Spleen (tissue), 11 donors: ENCODE measurements around the gene PFKFB1. TPM values are rescaled to one million over a fixed set of nuclear protein-coding genes. Genes with fewer than 3 reads are reported as not detected.
"Not testable (repeated sequence)": the region's sequence is repeated elsewhere in the genome, so short reads cannot be mapped to it uniquely, and the experiment has no call there.

ENCODE experiments used
- DNase-seq: peaks from one replicate; pipeline ENCODE4 v3.0.0-alpha.2; 2020
- H3K27ac ChIP-seq, 8 donors: fragments of 200-600 bp; sonication (generic) in 7 of 8; 1 replicate in 4 of 8; 2 replicates in 4 of 8; pipeline versions ENCODE4 v1.5.0 to v1.8.0; 2016 to 2021; ENCODE audit warnings: inconsistent platforms in 4 of 8, mild to moderate bottlenecking in 4 of 8, moderate library complexity in 1 of 8
- H3K27me3 ChIP-seq, 7 donors: fragments of 200-600 bp; sonication (generic) in 6 of 7; replicated peaks in 1 of 7; 1 replicate in 4 of 7; 2 replicates in 3 of 7; pipeline versions ENCODE4 v1.5.0 to v1.8.0; 2016 to 2021; ENCODE audit warnings: inconsistent platforms in 3 of 7, mild to moderate bottlenecking in 1 of 7
- H3K36me3 ChIP-seq, 6 donors: fragments of 200-600 bp; sonication (generic) in 5 of 6; 1 replicate in 4 of 6; 2 replicates in 2 of 6; pipeline versions ENCODE4 v1.5.0 to v1.8.0; 2016 to 2021; ENCODE audit warnings: inconsistent platforms in 2 of 6
- H3K4me1 ChIP-seq, 6 donors: fragments of 200-600 bp; sonication (generic) in 5 of 6; 1 replicate in 3 of 6; 2 replicates in 3 of 6; pipeline versions ENCODE4 v1.5.0 to v1.8.0; 2016 to 2021; ENCODE audit warnings: inconsistent platforms in 3 of 6
- H3K4me3 ChIP-seq, 8 donors: fragments of 200-600 bp; sonication (generic) in 7 of 8; 1 replicate in 4 of 8; 2 replicates in 4 of 8; pipeline versions ENCODE4 v1.5.0 to v1.8.0; 2016 to 2021; ENCODE audit warnings: inconsistent platforms in 4 of 8, mild to moderate bottlenecking in 4 of 8, moderate library complexity in 2 of 8
- H3K9me3 ChIP-seq, 8 donors: fragments of 200-600 bp; sonication (generic) in 7 of 8; 1 replicate in 4 of 8; 2 replicates in 4 of 8; pipeline versions ENCODE4 v1.5.0 to v1.8.0; 2016 to 2021; ENCODE audit warnings: inconsistent platforms in 4 of 8
- POLR2A ChIP-seq, 3 donors: fragments of 450-650 bp; IDR thresholded peaks; one replicate each; pipeline ENCODE4 v1.5.1; 2017; ENCODE audit warnings: antibody characterized with exemption in 3 of 3, mild to moderate bottlenecking in 1 of 3
- POLR2AphosphoS5 ChIP-seq, 3 donors: sonication (generic); formaldehyde crosslinking; IDR thresholded peaks; one replicate each; pipeline ENCODE4 v1.5.1; 2017; ENCODE audit warnings: antibody characterized with exemption in 3 of 3
- WGBS, 5 donors: extraction: QIAGEN DNeasy Blood & Tissue Kit in 3 of 5; methylation state at CpG; one replicate each; pipeline versions ENCODE4 v1.1.5 to v1.1.7; 2013 to 2018; 5-methylcytosine and 5-hydroxymethylcytosine counted together
- intact Hi-C: fragments of 100-400 bp; cut with DNase I; formaldehyde crosslinking; loops from one replicate; pipeline ENCODE4 v1.15.0; 2023; ENCODE audit warnings: low total_unique reads
- polyA plus RNA-seq, 3 donors: library from polyadenylated mRNA; stranded (reverse); fragments of 200-250 nt; gene quantifications; one replicate each; pipeline ENCODE4 v1.2.1, GENCODE V29; 2013
- total RNA-seq, 7 donors: library from RNA; depleted of rRNA in 3 of 7; stranded (reverse); fragments of >200 nt in 3 of 7; fragmentation: NEBNext Ultra II Directional in 4 of 7; extraction: Animal tissue kit (Norgen Biotek cat#: 25700) in 4 of 7; gene quantifications; one replicate each; pipeline versions ENCODE4 v1.1.0 to v1.2.1, GENCODE V29; 2016 to 2021
- TF ChIP-seq, protein P1 (sequence below), 11 experiments: fragments of 200-600 bp in 7 of 11; fragments of 450-650 bp in 4 of 11; sonication (generic) in 4 of 11; IDR thresholded peaks in 8 of 11; conservative IDR thresholded peaks in 3 of 11; 1 replicate in 7 of 11; 2 replicates in 4 of 11; pipeline versions ENCODE4 v1.4.0 to v1.8.0; 2016 to 2021; ENCODE audit warnings: antibody characterized with exemption in 11 of 11, inconsistent platforms in 4 of 11, mild to moderate bottlenecking in 1 of 11
- donor health status: healthy with polysubstance abuse.
- donor health status: DM: no; HTN: no; CAD: no; lungs with moderate emphysema.
- donor health status: DM: no; HTN: no; CAD: no.
- donor health status: Bipolar disorder and iron deficiency.
- donor health status: healthy.
- donor health status: DM: no; HTN: no; CAD: no.
- donor health status: DM: yes; HTN: yes; CAD: no.

Gene PFKFB1
- total and polyA plus RNA-seq, 10 donors = 0.28 to 0.61 (median 0.38) TPM; not detected in 4

DNA sequence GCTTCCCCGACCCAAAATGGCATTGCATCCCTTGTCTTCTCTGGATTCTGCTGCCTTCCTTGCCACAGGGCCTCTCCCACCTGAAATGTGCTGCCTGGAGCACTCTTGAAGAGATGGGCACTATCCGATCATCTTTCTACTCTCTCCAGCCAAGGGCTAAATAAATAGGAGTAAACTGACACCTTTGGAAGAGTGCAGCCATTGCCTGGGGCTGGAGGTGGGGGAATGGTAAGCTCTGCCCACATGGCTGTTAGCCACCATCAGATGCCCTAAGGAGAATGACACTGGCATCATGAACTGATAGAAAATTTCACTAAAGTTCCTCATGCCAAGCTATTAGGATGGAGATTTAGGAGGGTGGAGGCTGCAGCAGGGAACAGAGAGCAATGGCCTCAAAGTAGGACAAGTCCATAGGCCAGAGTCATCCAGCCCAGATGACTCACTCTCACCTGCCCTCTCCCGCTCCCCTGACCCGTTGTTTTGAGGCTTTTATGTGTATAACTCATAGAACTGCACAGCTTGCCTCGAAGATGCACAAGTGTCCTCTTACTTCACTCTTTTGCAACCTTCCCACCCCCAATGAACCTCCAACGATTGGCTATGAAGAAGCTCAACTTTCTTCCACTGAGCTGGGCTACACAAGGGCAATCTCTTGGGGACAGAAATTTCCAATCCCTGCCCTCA is 822 bp upstream of the PFKFB1 start:
- Histone ChIP-seq H3K27ac (peak overlapping the region in 1 of 8 donors; percentile 13), H3K27me3 (no peaks in the 10 kb centered on the region), H3K36me3 (no peaks in the 10 kb centered on the region), H3K4me3 (no peak overlapping the region), H3K4me1 (peaks cover 0 to 8% (median 2%) of the 10 kb centered on the region in 6 donors), H3K9me3 (no peaks in the 10 kb centered on the region)
- intact Hi-C loops = no loop called here
- TF ChIP-seq POLR2AphosphoS5 (IDR thresholded peaks at IDR 0.05) = no peak
- TF ChIP-seq, protein P1, sequence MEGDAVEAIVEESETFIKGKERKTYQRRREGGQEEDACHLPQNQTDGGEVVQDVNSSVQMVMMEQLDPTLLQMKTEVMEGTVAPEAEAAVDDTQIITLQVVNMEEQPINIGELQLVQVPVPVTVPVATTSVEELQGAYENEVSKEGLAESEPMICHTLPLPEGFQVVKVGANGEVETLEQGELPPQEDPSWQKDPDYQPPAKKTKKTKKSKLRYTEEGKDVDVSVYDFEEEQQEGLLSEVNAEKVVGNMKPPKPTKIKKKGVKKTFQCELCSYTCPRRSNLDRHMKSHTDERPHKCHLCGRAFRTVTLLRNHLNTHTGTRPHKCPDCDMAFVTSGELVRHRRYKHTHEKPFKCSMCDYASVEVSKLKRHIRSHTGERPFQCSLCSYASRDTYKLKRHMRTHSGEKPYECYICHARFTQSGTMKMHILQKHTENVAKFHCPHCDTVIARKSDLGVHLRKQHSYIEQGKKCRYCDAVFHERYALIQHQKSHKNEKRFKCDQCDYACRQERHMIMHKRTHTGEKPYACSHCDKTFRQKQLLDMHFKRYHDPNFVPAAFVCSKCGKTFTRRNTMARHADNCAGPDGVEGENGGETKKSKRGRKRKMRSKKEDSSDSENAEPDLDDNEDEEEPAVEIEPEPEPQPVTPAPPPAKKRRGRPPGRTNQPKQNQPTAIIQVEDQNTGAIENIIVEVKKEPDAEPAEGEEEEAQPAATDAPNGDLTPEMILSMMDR (IDR thresholded peaks at IDR 0.05 in 8 of 11, conservative IDR thresholded peaks at IDR 0.05 in 3 of 11) = no peak
- no peak for TF ChIP-seq POLR2A (IDR thresholded peaks at IDR 0.05)
- DNase-seq = no peak
- WGBS, 5 donors = 58 to 76% (median 71%) methylated on average over 4 to 6 of the region's 6 CpGs

- WGBS, 5 donors = 73 to 97% (median 84%) methylated on average over 1 of the region's 1 CpG
- Histone ChIP-seq H3K36me3 (no peaks in the 10 kb centered on the region), H3K4me3 (no peak overlapping the region), H3K4me1 (no peaks in the 10 kb centered on the region), H3K27ac (no peak overlapping the region), H3K27me3 (no peaks in the 10 kb centered on the region), H3K9me3 (no peaks in the 10 kb centered on the region)
- no peak for TF ChIP-seq POLR2A (IDR thresholded peaks at IDR 0.05)
- TF ChIP-seq, protein P1 (IDR thresholded peaks at IDR 0.05 in 8 of 11, conservative IDR thresholded peaks at IDR 0.05 in 3 of 11) = no peak
- TF ChIP-seq POLR2AphosphoS5 (IDR thresholded peaks at IDR 0.05) = no peak
- no peak for DNase-seq
- intact Hi-C loops = no loop called here
These were observed 921 bp downstream of the PFKFB1 start for GRCh38 chrX:54992911-54993622.

DNA sequence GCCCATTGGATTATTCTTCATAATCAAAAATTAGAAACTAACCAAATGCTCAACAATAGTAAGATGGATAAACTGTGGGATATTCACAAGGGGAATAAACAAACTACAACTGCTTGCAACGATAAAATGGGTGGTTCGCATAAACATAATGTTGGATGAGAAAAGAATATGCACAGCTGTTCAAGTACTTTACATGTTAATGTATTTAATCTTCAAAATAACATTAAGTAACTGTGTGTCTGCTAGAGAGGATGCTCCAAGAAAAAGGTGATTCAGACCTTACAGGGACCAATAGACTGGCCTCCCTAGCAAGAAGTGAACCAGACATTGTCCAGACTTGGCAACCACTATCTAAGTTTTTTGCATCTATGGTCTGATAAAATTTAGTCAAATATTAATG is 2.3 kb downstream of the PFKFB1 start:
- H3K27me3 ChIP-seq = no peaks in the 10 kb centered on the region
- no peaks in the 10 kb centered on the region for H3K36me3 ChIP-seq
- no peak overlapping the region for H3K4me3 ChIP-seq
- TF ChIP-seq POLR2A (IDR thresholded peaks at IDR 0.05) = no peak
- TF ChIP-seq POLR2AphosphoS5 (IDR thresholded peaks at IDR 0.05) = no peak
- TF ChIP-seq, protein P1 (IDR thresholded peaks at IDR 0.05 in 8 of 11, conservative IDR thresholded peaks at IDR 0.05 in 3 of 11) = no peak
- 90 to 97% (median 94%) methylated on average over 2 of the region's 2 CpGs for WGBS, 5 donors
- intact Hi-C loops = no loop called here
- no peak for DNase-seq
- no peaks in the 10 kb centered on the region for H3K4me1 ChIP-seq
- no peak overlapping the region for H3K27ac ChIP-seq
- H3K9me3 ChIP-seq = no peaks in the 10 kb centered on the region

DNA sequence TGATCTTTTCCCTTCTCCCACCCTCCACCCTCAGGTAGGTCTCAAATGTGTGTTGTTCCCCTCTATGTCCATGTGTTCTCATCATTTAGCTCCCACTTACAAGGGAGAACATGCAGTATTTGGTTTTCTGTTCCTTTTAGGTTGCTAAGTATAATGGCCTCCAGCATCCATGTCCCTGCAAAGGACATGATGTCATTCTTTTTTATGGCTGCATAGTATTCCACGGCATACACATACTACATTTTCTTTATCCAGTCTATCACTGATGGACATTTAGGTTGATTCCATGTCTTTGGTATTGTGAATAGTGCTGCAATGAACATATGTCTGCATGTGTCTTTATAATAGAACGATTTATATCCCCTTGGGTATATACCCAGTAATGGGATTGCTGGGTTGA is 10.7 kb downstream of the PFKFB1 start:
- intact Hi-C loops, H3K4me1 ChIP-seq: not testable (repeated sequence)
- 87 to 95% (median 89%) methylated on average over 2 of the region's 2 CpGs for WGBS, 5 donors

More for the DNA sequence above, 10.7 kb downstream of the PFKFB1 start:
- not testable (repeated sequence) for H3K36me3 ChIP-seq, H3K27ac ChIP-seq, H3K4me3 ChIP-seq, DNase-seq, H3K27me3 ChIP-seq
- H3K9me3 ChIP-seq = peaks cover 0 to 11% (median 0%) of the 10 kb centered on the region in 8 donors
